H1 (cell line): ENCODE results near the gene FRMD4B. TPM values are rescaled to one million over a fixed set of nuclear protein-coding genes. Genes with fewer than 3 reads are reported as not detected.

ENCODE experiments used
- CTCF ChIA-PET: fragments of 300-600 bp; sonication (Branson Sonifier 250); formaldehyde crosslinking; loops from one replicate; lab custom pipeline; 2021; ENCODE audit not compliant: partially characterized antibody; lab: Charles Lee
- POLR2A ChIA-PET: fragments of 300-600 bp; sonication (Branson Sonifier 250); formaldehyde crosslinking; loops from one replicate; lab custom pipeline; 2021; ENCODE audit warnings: inconsistent platforms; ENCODE audit not compliant: partially characterized antibody; lab: Charles Lee
- DNase-seq, 2 experiments: peaks; one replicate each; pipeline versions ENCODE4 v3.0.0 to v3.0.0-alpha.2; 2010 to 2022; ENCODE audit warnings: low spot score in 2 of 2, low read depth in 1 of 2, mixed read lengths in 1 of 2
- FAIRE-seq: peaks from 2 replicates; lab custom pipeline; 2011; peaks lifted over from hg19 to GRCh38; lab: Jason Lieb, UNC
- H2AFZ ChIP-seq: 2 replicates; pipeline ENCODE4 v1.8.1; 2012; ENCODE audit warnings: low read length, inconsistent platforms
- H2AK5ac ChIP-seq: 2 replicates; pipeline ENCODE4 v1.6.1; 2013; ENCODE audit warnings: low read depth, low read length
- H2BK120ac ChIP-seq: replicated peaks from 2 replicates; pipeline ENCODE3; 2013; ENCODE audit warnings: low read depth, low read length, inconsistent platforms
- H2BK12ac ChIP-seq: 2 replicates; pipeline ENCODE4 v1.6.1; 2013; ENCODE audit warnings: low read depth, low read length
- H2BK15ac ChIP-seq: 2 replicates; pipeline ENCODE4 v1.6.1; 2013; ENCODE audit warnings: low read length
- H2BK20ac ChIP-seq: 2 replicates; pipeline ENCODE4 v1.6.1; 2013; ENCODE audit warnings: low read length
- H2BK5ac ChIP-seq: 2 replicates; pipeline ENCODE4 v1.6.1; 2013; ENCODE audit warnings: low read depth, low read length
- H3K14ac ChIP-seq: 2 replicates; pipeline ENCODE4 v1.6.1; 2013; ENCODE audit warnings: inconsistent platforms; ENCODE audit not compliant: insufficient read length
- H3K18ac ChIP-seq: 2 replicates; pipeline ENCODE4 v1.6.1; 2013; ENCODE audit warnings: low read length; ENCODE audit errors: extremely low read depth
- H3K23ac ChIP-seq: 2 replicates; pipeline ENCODE4 v1.6.1; 2013; ENCODE audit warnings: inconsistent platforms; ENCODE audit not compliant: insufficient read length
- H3K23me2 ChIP-seq: 2 replicates; pipeline ENCODE4 v1.6.1; 2013; ENCODE audit warnings: low read depth, low read length
- H3K27ac ChIP-seq: 2 replicates; pipeline ENCODE4 v1.6.1; 2011; ENCODE audit warnings: low read depth, low read length, inconsistent platforms
- H3K27me3 ChIP-seq, 4 experiments: replicated peaks in 1 of 4; 1 replicate in 1 of 4; 2 replicates in 3 of 4; pipeline versions ENCODE4 v1.6.1 to v1.8.1; 2011 to 2013; ENCODE audit warnings: low read length in 3 of 4, mild to moderate bottlenecking in 3 of 4, inconsistent platforms in 2 of 4, mixed read lengths in 2 of 4, moderate library complexity in 1 of 4; ENCODE audit not compliant: control insufficient read depth in 3 of 4, insufficient read depth in 3 of 4; ENCODE audit errors: extremely low read depth in 1 of 4
- H3K36me3 ChIP-seq, 4 experiments: 2 replicates each; pipeline versions ENCODE4 v1.6.1 to v1.8.1; 2011 to 2013; ENCODE audit warnings: mild to moderate bottlenecking in 4 of 4, low read length in 3 of 4, moderate library complexity in 2 of 4, control low read depth in 1 of 4, inconsistent platforms in 1 of 4; ENCODE audit not compliant: insufficient read depth in 4 of 4, control insufficient read depth in 2 of 4
- H3K4ac ChIP-seq: replicated peaks from 2 replicates; pipeline ENCODE3; 2013; ENCODE audit warnings: low read length, low read depth, mixed read lengths, inconsistent platforms; ENCODE audit not compliant: insufficient read length
- H3K4me1 ChIP-seq, 4 experiments: replicated peaks in 1 of 4; 1 replicate in 1 of 4; 2 replicates in 3 of 4; pipeline versions ENCODE4 v1.6.1 to v1.8.1; 2011 to 2013; ENCODE audit warnings: low read length in 3 of 4, inconsistent platforms in 2 of 4, mixed read lengths in 1 of 4; ENCODE audit not compliant: insufficient read depth in 4 of 4, control insufficient read depth in 3 of 4
- H3K4me2 ChIP-seq, 2 experiments: 2 replicates each; pipeline versions ENCODE4 v1.6.1 to v1.8.1; 2011 to 2013; ENCODE audit warnings: low read depth in 2 of 2, low read length in 2 of 2, control low read depth in 1 of 2, inconsistent platforms in 1 of 2, mild to moderate bottlenecking in 1 of 2; ENCODE audit not compliant: insufficient read depth in 1 of 2
- H3K4me3 ChIP-seq, 4 experiments: fragments of 200-600, 300-600 bp in 1 of 4; sonication (generic), shearing (Covaris generic), sonication (Bioruptor Twin) in 1 of 4; 2 replicates each; pipeline versions ENCODE4 v1.5.1 to v1.8.1; 2011 to 2016; ENCODE audit warnings: low read length in 4 of 4, low read depth in 3 of 4, control low read depth in 2 of 4, inconsistent platforms in 2 of 4, mild to moderate bottlenecking in 2 of 4, mixed read lengths in 1 of 4, moderate library complexity in 1 of 4; ENCODE audit not compliant: insufficient read depth in 2 of 4; ENCODE audit errors: extremely low read depth in 1 of 4
- H3K56ac ChIP-seq: replicated peaks from 2 replicates; pipeline ENCODE3; 2013; ENCODE audit warnings: low read depth, mild to moderate bottlenecking, mixed read lengths, low read length, inconsistent platforms; ENCODE audit not compliant: insufficient read length
- H3K79me1 ChIP-seq: 2 replicates; pipeline ENCODE4 v1.6.1; 2013; ENCODE audit warnings: low read depth, low read length, control low read depth
- H3K79me2 ChIP-seq, 2 experiments: 2 replicates each; pipeline versions ENCODE4 v1.6.1 to v1.8.1; 2012 to 2013; ENCODE audit warnings: low read length in 2 of 2, mild to moderate bottlenecking in 2 of 2, inconsistent platforms in 1 of 2; ENCODE audit not compliant: insufficient read depth in 2 of 2, control insufficient read depth in 1 of 2
- H3K9ac ChIP-seq, 4 experiments: replicated peaks in 1 of 4; 1 replicate in 1 of 4; 2 replicates in 3 of 4; pipeline versions ENCODE4 v1.6.1 to v1.8.1; 2011 to 2013; ENCODE audit warnings: low read depth in 3 of 4, low read length in 3 of 4, control low read depth in 2 of 4, mild to moderate bottlenecking in 2 of 4, moderate library complexity in 2 of 4, inconsistent platforms in 1 of 4; ENCODE audit errors: extremely low read depth in 1 of 4
- H3K9me3 ChIP-seq, 2 experiments: 2 replicates each; pipeline versions ENCODE4 v1.6.1 to v1.8.1; 2012 to 2013; ENCODE audit warnings: mild to moderate bottlenecking in 2 of 2, moderate library complexity in 2 of 2, control low read depth in 1 of 2, inconsistent platforms in 1 of 2, low read depth in 1 of 2, low read length in 1 of 2, mixed read lengths in 1 of 2; ENCODE audit not compliant: insufficient read depth in 2 of 2
- H4K20me1 ChIP-seq, 2 experiments: replicated peaks in 1 of 2; 2 replicates each; pipeline versions ENCODE3 to v1.8.1; 2011 to 2013; ENCODE audit warnings: inconsistent platforms in 2 of 2, low read length in 2 of 2, mild to moderate bottlenecking in 1 of 2; ENCODE audit not compliant: insufficient read depth in 2 of 2, control insufficient read depth in 1 of 2
- H4K5ac ChIP-seq: 2 replicates; pipeline ENCODE4 v1.6.1; 2013; ENCODE audit warnings: low read length, low read depth, mixed read lengths, inconsistent platforms; ENCODE audit not compliant: insufficient read length
- H4K8ac ChIP-seq: 2 replicates; pipeline ENCODE4 v1.8.0; 2013; ENCODE audit warnings: mild to moderate bottlenecking, moderate library complexity, low read length, inconsistent platforms; ENCODE audit not compliant: insufficient read depth; ENCODE audit errors: extremely low read depth
- H4K91ac ChIP-seq: replicated peaks from 2 replicates; pipeline ENCODE3; 2013; ENCODE audit warnings: low read length, mixed read lengths, inconsistent platforms; ENCODE audit not compliant: insufficient read length
- ATF2 ChIP-seq: IDR thresholded peaks from 2 replicates; pipeline ENCODE4 v1.6.1; 2012; ENCODE audit warnings: low read length, inconsistent platforms
- CTBP2 ChIP-seq: IDR thresholded peaks from 2 replicates; pipeline ENCODE4 v1.7.0; 2011; ENCODE audit warnings: borderline replicate concordance, mild to moderate bottlenecking, moderate library complexity, mixed read lengths, low read length; ENCODE audit not compliant: insufficient read depth, insufficient read length
- EGR1 ChIP-seq: IDR thresholded peaks from 2 replicates; pipeline ENCODE4 v1.6.1; 2011; ENCODE audit warnings: low read depth, low read length, borderline replicate concordance
- EP300 ChIP-seq, 2 experiments: IDR thresholded peaks; 1 replicate in 1 of 2; 2 replicates in 1 of 2; pipeline ENCODE4 v1.6.1; 2011 to 2012; ENCODE audit warnings: low read depth in 2 of 2, low read length in 2 of 2, mild to moderate bottlenecking in 2 of 2, borderline replicate concordance in 1 of 2, inconsistent platforms in 1 of 2, moderate library complexity in 1 of 2
- HDAC2 ChIP-seq, 2 experiments: fragments of 300-600 bp in 1 of 2; sonication (generic) in 1 of 2; IDR thresholded peaks; 2 replicates each; pipeline ENCODE4 v1.6.1; 2011 to 2012; ENCODE audit warnings: low read depth in 2 of 2, low read length in 2 of 2, mild to moderate bottlenecking in 2 of 2, moderate library complexity in 2 of 2, borderline replicate concordance in 1 of 2, inconsistent platforms in 1 of 2
- HDAC6 ChIP-seq: IDR thresholded peaks from one replicate; pipeline ENCODE4 v1.7.1; 2012; ENCODE audit warnings: low read depth, mild to moderate bottlenecking, inconsistent platforms, low read length, moderate library complexity
- KDM4A ChIP-seq: IDR thresholded peaks from one replicate; pipeline ENCODE4 v1.7.1; 2012; ENCODE audit warnings: low read depth, mild to moderate bottlenecking, moderate library complexity, low read length, inconsistent platforms; ENCODE audit not compliant: severe bottlenecking
- MAFK ChIP-seq: IDR thresholded peaks from 2 replicates; pipeline ENCODE4 v1.6.1; 2012; ENCODE audit warnings: low read depth, mild to moderate bottlenecking, improper control_type of control experiment, low read length
- PHF8 ChIP-seq: fragments of 200-600 bp; sonication (generic); conservative IDR thresholded peaks from 2 replicates; pipeline ENCODE4 v1.7.1; 2012; ENCODE audit warnings: low read depth, mild to moderate bottlenecking, inconsistent platforms, low read length, moderate library complexity
- POU5F1 ChIP-seq: IDR thresholded peaks from 2 replicates; pipeline ENCODE4 v1.6.1; 2011; ENCODE audit warnings: low read depth, mild to moderate bottlenecking, low read length, moderate library complexity
- RNF2 ChIP-seq: fragments of 200-900, 300-1000 bp; sonication (generic); IDR thresholded peaks from 2 replicates; pipeline ENCODE4 v1.7.1; 2016; ENCODE audit warnings: borderline replicate concordance, low read depth, mild to moderate bottlenecking, antibody characterized with exemption, low read length; ENCODE audit not compliant: poor library complexity, severe bottlenecking; ENCODE audit errors: missing control alignments
- WGBS, 2 experiments: shearing (Covaris generic) in 1 of 2; methylation state at CpG; one replicate each; pipeline versions ENCODE4 v1.1.6 to v1.1.7; 2013 to 2015; ENCODE audit warnings: low lambda C conversion rate in 2 of 2, mixed read lengths in 2 of 2, inconsistent platforms in 1 of 2, low coverage in 1 of 2, missing lambda C conversion rate in 1 of 2; ENCODE audit not compliant: insufficient replicate concordance in 2 of 2, insufficient coverage in 1 of 2, insufficient read length in 1 of 2; ENCODE audit errors: extremely low coverage in 1 of 2, missing lambda C conversion rate in 1 of 2; 5-methylcytosine and 5-hydroxymethylcytosine counted together
- polyA plus RNA-seq, 7 experiments: library from polyadenylated mRNA; depleted of rRNA in 3 of 7; stranded (reverse) in 5 of 7; unstranded in 2 of 7; fragments of >200 nt in 5 of 7; fragments of 200-250 nt in 2 of 7; gene quantifications; 1 replicate in 5 of 7; 2 replicates in 1 of 7; 4 replicates in 1 of 7; pipeline versions ENCODE4 v1.2.1 to v1.2.3, GENCODE V29; 2011 to 2013; ENCODE audit warnings: missing spikeins in 2 of 7, mixed read lengths in 2 of 7
- total RNA-seq: library from RNA; stranded (reverse); fragmentation: NEBNext Ultra II Directional; extraction: Animal tissue kit (Norgen Biotek cat#: 25700); gene quantifications from 2 replicates; pipeline ENCODE4 v1.2.1, GENCODE V29; 2021

The FRMD4B gene
- total and polyA plus RNA-seq, 2 of the 8 experiments (the other 6 are each of a cell fraction or from before 2014, with no cell fraction given): 2.7 to 7.2 TPM

- Histone ChIP-seq H2AFZ (no peak overlapping the region), H3K4me1 (no peaks in the 10 kb centered on the region), H4K20me1 (no peaks in the 10 kb centered on the region), H4K5ac (no peak overlapping the region), H3K4me2 (no peak overlapping the region), H3K27me3 (no peaks in the 10 kb centered on the region), H2BK12ac (no peak overlapping the region), H3K27ac (no peak overlapping the region), H3K9me3 (no peaks in the 10 kb centered on the region), H2AK5ac (no peak overlapping the region), H2BK15ac (no peak overlapping the region), H3K14ac (no peak overlapping the region), H4K8ac (no peak overlapping the region), H3K23ac (no peak overlapping the region), H3K79me1 (no peaks in the 10 kb centered on the region), H3K9ac (no peak overlapping the region), H3K18ac (no peak overlapping the region), H3K36me3 (no peaks in the 10 kb centered on the region), H2BK5ac (no peak overlapping the region), H2BK20ac (no peak overlapping the region), H3K56ac (no peak overlapping the region), H3K4me3 (no peak overlapping the region), H4K91ac (no peak overlapping the region), H3K4ac (no peak overlapping the region), H3K23me2 (no peaks in the 10 kb centered on the region; the same call in 1 of the 2 replicates), H3K79me2 (no peaks in the 10 kb centered on the region), H2BK120ac (no peak overlapping the region)
- FAIRE-seq (no peak), DNase-seq (no peak)
- CTCF ChIA-PET: interaction anchor here (1.0 to 3.6 kb wide), 3 partner anchors 23 to 35 kb away, joined by 3 to 21 read pairs (median 6); no protein-coding TSS in a partner anchor
- WGBS, 2 experiments: 80% methylated on average over 3 of the region's 3 CpGs; no CpG with 5 or more reads in 1 of the 2 experiments
- POLR2A ChIA-PET: no interaction called here
- TF ChIP-seq KDM4A (no peak), MAFK (no peak), CTBP2 (no peak), HDAC2 (IDR thresholded peaks at IDR 0.05; ENCODE audit: borderline replicate concordance in 1 of 2, low read depth in 2 of 2, low read length in 2 of 2) (no peak), ATF2 (no peak), PHF8 (no peak), EP300 (IDR thresholded peaks at IDR 0.05; ENCODE audit: borderline replicate concordance in 1 of 2, low read depth in 2 of 2, low read length in 2 of 2) (no peak), RNF2 (no peak), POU5F1 (no peak), EGR1 (no peak), HDAC6 (no peak)
Observed at GRCh38 chr3:69126216-69126615, 259.7 kb downstream of the FRMD4B start.
